Neural cell (in vitro differentiated cells): ENCODE data around the gene GOLT1B. TPM values are rescaled to one million over a fixed set of nuclear protein-coding genes. Genes with fewer than 3 reads are reported as not detected.

Experiments
- H2AFZ ChIP-seq: fragments of 200-600, 300-800 bp; sonication (generic), shearing (Covaris generic); 2 replicates; pipeline ENCODE4 v1.6.0; 2014; ENCODE audit warnings: low read depth, mild to moderate bottlenecking, antibody characterized with exemption, low read length, moderate library complexity
- H3F3A ChIP-seq: fragments of 200-600 bp; shearing (Covaris generic); 2 replicates; pipeline ENCODE4 v1.6.1; 2016; ENCODE audit warnings: mild to moderate bottlenecking, moderate library complexity, mixed read lengths, antibody characterized with exemption, low read length; ENCODE audit not compliant: insufficient read depth, poor library complexity, severe bottlenecking
- H3K27ac ChIP-seq: fragments of 200-600, 300-800 bp; sonication (generic), shearing (Covaris generic); 2 replicates; pipeline ENCODE4 v1.5.1; 2014; ENCODE audit warnings: mild to moderate bottlenecking, low read length, moderate library complexity
- H3K27me3 ChIP-seq: fragments of 300-800, 200-600 bp; sonication (generic), shearing (Covaris generic); 2 replicates; pipeline ENCODE4 v1.6.0; 2014; ENCODE audit warnings: mild to moderate bottlenecking, low read depth, low read length, moderate library complexity; ENCODE audit not compliant: insufficient read depth
- H3K36me3 ChIP-seq: fragments of 300-800, 200-600 bp; sonication (generic), shearing (Covaris generic); 2 replicates; pipeline ENCODE4 v1.5.1; 2014; ENCODE audit warnings: mild to moderate bottlenecking, antibody characterized with exemption, low read length, moderate library complexity; ENCODE audit not compliant: insufficient read depth
- H3K4me2 ChIP-seq: fragments of 300-800, 200-600 bp; sonication (generic), shearing (Covaris generic); 2 replicates; pipeline ENCODE4 v1.6.0; 2014; ENCODE audit warnings: mild to moderate bottlenecking, low read length
- H3K4me3 ChIP-seq: fragments of 300-800, 200-600 bp; sonication (generic), shearing (Covaris generic); 2 replicates; pipeline ENCODE4 v1.5.1; 2014; ENCODE audit warnings: mild to moderate bottlenecking, low read length, moderate library complexity
- H3K79me2 ChIP-seq: fragments of 200-600 bp; shearing (Covaris generic); replicated peaks from 2 replicates; pipeline ENCODE4 v1.6.0; 2014; ENCODE audit warnings: mild to moderate bottlenecking, low read length, moderate library complexity; ENCODE audit not compliant: insufficient read depth
- H3K9ac ChIP-seq: fragments of 300-800, 200-600 bp; sonication (generic), shearing (Covaris generic); 2 replicates; pipeline ENCODE4 v1.6.1; 2016; ENCODE audit warnings: mild to moderate bottlenecking, low read length, mixed read lengths
- H3K9me2 ChIP-seq: fragments of 200-600 bp; shearing (Covaris generic); 2 replicates; pipeline ENCODE4 v1.6.1; 2016; ENCODE audit warnings: mild to moderate bottlenecking, low read length, mixed read lengths; ENCODE audit not compliant: insufficient read depth
- H3K9me3 ChIP-seq: fragments of 200-600, 300-800 bp; sonication (generic), shearing (Covaris generic); 2 replicates; pipeline ENCODE4 v1.6.1; 2016; ENCODE audit warnings: mild to moderate bottlenecking, mixed run types, low read length, moderate library complexity, mixed read lengths
- H4K20me1 ChIP-seq: fragments of 200-600 bp; shearing (Covaris generic); 2 replicates; pipeline ENCODE4 v1.6.1; 2016; ENCODE audit warnings: mild to moderate bottlenecking, mixed run types; ENCODE audit not compliant: insufficient read depth
- CTCF ChIP-seq: fragments of 450-650 bp; IDR thresholded peaks from 2 replicates; pipeline ENCODE4 v1.5.1; 2014; ENCODE audit warnings: antibody characterized with exemption, mild to moderate bottlenecking, moderate library complexity; ENCODE audit not compliant: poor library complexity, severe bottlenecking
- EP300 ChIP-seq: fragments of 450-650 bp; conservative IDR thresholded peaks from 2 replicates; pipeline ENCODE4 v1.6.1; 2014; ENCODE audit warnings: antibody characterized with exemption, mild to moderate bottlenecking, moderate library complexity; ENCODE audit not compliant: poor library complexity, severe bottlenecking
- EZH2 ChIP-seq: fragments of 200-600, 300-800 bp; shearing (Covaris generic), sonication (generic); IDR thresholded peaks from 2 replicates; pipeline ENCODE4 v1.6.1; 2014; ENCODE audit warnings: antibody characterized with exemption, low read length, borderline replicate concordance, mild to moderate bottlenecking; ENCODE audit not compliant: insufficient read depth, poor library complexity, severe bottlenecking
- MXI1 ChIP-seq: fragments of 450-650 bp; conservative IDR thresholded peaks from 2 replicates; pipeline ENCODE4 v1.6.1; 2014; ENCODE audit warnings: antibody characterized with exemption, mild to moderate bottlenecking; ENCODE audit not compliant: poor library complexity, severe bottlenecking
- POLR2AphosphoS5 ChIP-seq: IDR thresholded peaks from 2 replicates; pipeline ENCODE4 v1.6.1; 2012
- RAD21 ChIP-seq: fragments of 450-650 bp; conservative IDR thresholded peaks from 2 replicates; pipeline ENCODE4 v1.6.1; 2014; ENCODE audit warnings: antibody characterized with exemption, mild to moderate bottlenecking, moderate library complexity
- REST ChIP-seq: IDR thresholded peaks from 2 replicates; pipeline ENCODE4 v1.6.1; 2012; ENCODE audit warnings: borderline replicate concordance
- SMC3 ChIP-seq: fragments of 450-650 bp; conservative IDR thresholded peaks from 2 replicates; pipeline ENCODE4 v1.6.1; 2014; ENCODE audit warnings: antibody characterized with exemption, mild to moderate bottlenecking, moderate library complexity; ENCODE audit not compliant: poor library complexity
- TAF1 ChIP-seq: IDR thresholded peaks from 2 replicates; pipeline ENCODE4 v1.6.1; 2012; ENCODE audit warnings: low read depth
- polyA plus RNA-seq: library from polyadenylated mRNA; depleted of rRNA; stranded (reverse); fragments of >200 nt; gene quantifications from 2 replicates; pipeline ENCODE4 v1.2.3, GENCODE V29; 2014

GOLT1B gene
- polyA plus RNA-seq, 1 donor from 2014 or later, result 203 TPM

GRCh38 chr12:21502872-21503271, 1.3 kb downstream of the GOLT1B start:
- no peak for TF ChIP-seq CTCF
- no peak for TF ChIP-seq RAD21
- TF ChIP-seq REST, result no peak
- no peak for TF ChIP-seq POLR2AphosphoS5
- TF ChIP-seq EP300, result no peak

GRCh38 chr12:21505888-21506287, 4.3 kb downstream of the GOLT1B start:
- no peaks in the 10 kb centered on the region for H4K20me1 ChIP-seq
- no peak overlapping the region for H2AFZ ChIP-seq
- H3K9me2 ChIP-seq, result no peaks in the 10 kb centered on the region
- H3K27ac ChIP-seq, result no peak overlapping the region
- H3K36me3 ChIP-seq, result no peaks in the 10 kb centered on the region
- TF ChIP-seq REST (no peak), SMC3 (no peak), TAF1 (no peak), MXI1 (no peak), RAD21 (no peak), EP300 (no peak), EZH2 (no peak), CTCF (no peak), POLR2AphosphoS5 (no peak)
- H3K79me2 ChIP-seq, result peaks cover 52% of the 10 kb centered on the region
- H3F3A ChIP-seq, result no peaks in the 10 kb centered on the region
- no peaks in the 10 kb centered on the region for H3K9me3 ChIP-seq
- H3K4me2 ChIP-seq, result no peak overlapping the region
- no peak overlapping the region for H3K9ac ChIP-seq
- H3K4me3 ChIP-seq, result no peak overlapping the region
- H3K27me3 ChIP-seq, result no peaks in the 10 kb centered on the region

More at GRCh38 chr12:21502872-21503271, 1.3 kb downstream of the GOLT1B start:
- H3K9me3 ChIP-seq, result no peaks in the 10 kb centered on the region
- H4K20me1 ChIP-seq, result no peaks in the 10 kb centered on the region
- H3K79me2 ChIP-seq, result peaks cover 73% of the 10 kb centered on the region
- peak overlapping the region; percentile 84 for H3K27ac ChIP-seq
- peak overlapping the region; percentile 81 for H3K4me3 ChIP-seq
- H2AFZ ChIP-seq, result no peak overlapping the region
- H3K36me3 ChIP-seq, result no peaks in the 10 kb centered on the region
- H3K27me3 ChIP-seq, result no peaks in the 10 kb centered on the region
- H3K9me2 ChIP-seq, result no peaks in the 10 kb centered on the region
- H3K4me2 ChIP-seq, result peak overlapping the region; percentile 88
- H3K9ac ChIP-seq, result peak overlapping the region; percentile 81
- no peaks in the 10 kb centered on the region for H3F3A ChIP-seq
